Epithelial cell of prostate (primary cell): Measurements from ENCODE around the gene JAGN1.
"Not testable (repeated sequence)": the region's sequence is repeated elsewhere in the genome, so short reads cannot be mapped to it uniquely, and the experiment has no call there.

Experiments
- DNase-seq: peaks from one replicate; pipeline ENCODE4 v3.0.0-alpha.2; 2011; ENCODE audit warnings: low read depth, low spot score
- H3K27ac ChIP-seq: fragments of 450-650 bp; 2 replicates; pipeline ENCODE4 v1.5.1; 2017; ENCODE audit warnings: mild to moderate bottlenecking

JAGN1 gene

DNA sequence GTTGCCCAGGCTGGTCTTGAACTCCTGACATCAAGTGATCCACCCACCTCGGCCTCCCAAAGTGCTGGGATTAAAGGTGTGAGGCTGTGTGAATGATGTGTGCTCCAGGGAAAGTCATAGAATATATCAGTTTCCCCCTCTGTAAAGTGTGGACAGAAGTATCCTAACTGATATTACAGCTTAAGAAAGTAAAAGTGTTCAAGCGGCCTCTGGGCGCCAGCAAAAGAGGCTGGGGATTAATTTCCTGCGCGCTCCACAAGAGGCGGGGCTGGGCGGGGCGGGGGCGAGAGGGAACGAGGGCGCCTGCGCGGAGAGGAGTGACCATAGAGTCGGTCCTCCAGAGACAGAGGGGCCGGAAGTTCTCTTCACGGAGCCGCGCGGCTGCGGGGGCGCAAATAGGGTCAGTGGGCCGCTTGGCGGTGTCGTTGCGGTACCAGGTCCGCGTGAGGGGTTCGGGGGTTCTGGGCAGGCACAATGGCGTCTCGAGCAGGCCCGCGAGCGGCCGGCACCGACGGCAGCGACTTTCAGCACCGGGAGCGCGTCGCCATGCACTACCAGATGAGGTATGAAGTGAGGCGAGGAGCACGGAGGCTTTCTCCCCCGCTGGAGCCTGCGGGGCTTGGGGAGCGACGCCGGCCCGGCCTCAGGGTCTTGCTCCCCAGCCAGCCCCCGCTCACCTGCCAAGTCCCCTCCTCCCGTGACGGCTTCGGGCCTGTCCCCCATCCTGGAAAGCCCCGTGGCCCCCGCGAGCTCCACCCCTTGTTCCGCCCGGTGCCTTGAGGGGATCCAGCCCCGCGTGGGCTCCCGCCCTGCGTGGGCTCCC lies at the start of gene JAGN1:
JAGN1 (plus strand) TSS at position 362 of the 823 bp plus-strand sequence; CDS start at position 475, 113 bp downstream.
- DNase-seq: peak; percentile 41
- H3K27ac ChIP-seq: peak within 1 kb of the TSS; percentile 70

DNA sequence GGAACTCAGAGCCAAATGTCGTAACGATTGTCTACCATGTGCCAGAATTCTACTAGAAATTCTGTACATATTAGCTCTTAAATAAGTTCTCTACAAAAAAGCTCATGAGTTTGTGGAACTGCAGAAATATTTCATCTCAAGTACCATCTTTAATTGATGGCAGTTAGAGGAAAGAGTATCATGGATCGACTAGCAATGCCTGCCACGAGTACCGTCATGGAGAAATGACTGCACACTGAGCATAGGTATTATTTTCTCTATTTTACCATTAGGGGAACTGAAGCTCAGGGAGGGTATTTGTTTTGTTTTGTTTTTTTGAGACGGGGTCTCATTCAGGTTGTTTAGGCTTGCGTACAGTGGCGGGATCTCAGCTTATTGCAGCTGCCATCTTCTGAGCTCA lies 49.4 kb upstream of the JAGN1 start:
- H3K27ac ChIP-seq: no peak overlapping the region
- DNase-seq: no peak

DNA sequence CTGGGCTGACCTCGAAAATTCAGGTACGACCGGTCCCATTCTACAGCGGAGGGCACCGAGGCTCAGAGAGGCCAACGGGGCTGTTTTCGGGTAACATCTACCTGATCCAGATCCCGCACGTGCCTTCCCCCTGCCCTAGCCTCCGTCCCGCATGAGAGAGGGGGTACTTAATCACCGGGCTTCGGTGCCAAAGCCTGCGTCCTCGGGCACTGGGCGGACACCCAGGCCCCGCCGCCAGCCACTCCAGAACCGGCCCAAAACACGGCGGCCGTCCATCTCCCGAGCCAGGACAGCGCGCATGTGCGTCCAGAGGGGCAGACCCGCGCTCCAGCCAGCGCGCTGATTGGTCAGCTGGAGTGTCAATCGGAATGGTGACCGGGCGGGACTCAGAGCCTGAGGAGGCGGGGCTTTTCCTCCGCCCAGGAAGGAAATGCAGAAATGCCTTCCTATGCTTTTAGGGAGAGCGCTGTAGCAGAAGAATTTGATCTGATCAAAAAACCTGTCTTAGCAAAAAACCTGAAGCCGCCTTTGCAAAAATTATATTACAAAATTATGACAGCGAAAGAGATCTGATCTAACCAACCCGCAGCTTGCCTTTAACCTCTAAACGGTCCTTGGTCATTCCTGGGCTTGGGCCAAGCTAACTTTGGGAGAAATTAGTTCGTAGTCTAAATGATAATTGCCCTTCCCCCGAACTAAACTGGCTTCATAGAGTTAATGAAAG lies 46.5 kb upstream of the JAGN1 start, which contains the start of gene RPUSD3:
RPUSD3 (minus strand) TSS at position 294 of the 724 bp plus-strand sequence; CDS start at position 276, 18 bp downstream.
- DNase-seq: peak; percentile 68
- peak within 1 kb of the TSS; percentile 69 for H3K27ac ChIP-seq

DNA sequence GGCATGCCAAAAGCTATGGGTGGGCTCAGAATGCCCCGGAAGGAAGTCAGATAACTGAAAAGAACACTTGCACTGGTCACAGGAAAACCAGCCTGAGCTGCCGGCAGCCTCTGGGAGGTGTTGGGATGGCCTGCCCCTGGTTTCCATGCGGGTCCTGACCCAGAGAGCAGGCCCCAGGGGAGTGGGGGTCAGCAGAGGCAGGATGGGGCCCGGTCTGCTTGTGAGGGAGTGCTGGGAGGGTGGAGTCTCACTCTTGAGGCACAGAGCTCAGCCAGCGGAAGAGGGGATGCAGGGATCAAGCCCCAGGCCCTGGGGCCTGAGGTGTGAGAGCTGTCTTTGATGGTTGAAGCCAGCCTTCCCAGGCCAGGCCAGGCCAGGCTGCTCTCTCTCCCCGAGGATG lies 44.2 kb upstream of the JAGN1 start:
- no peak overlapping the region for H3K27ac ChIP-seq

DNA sequence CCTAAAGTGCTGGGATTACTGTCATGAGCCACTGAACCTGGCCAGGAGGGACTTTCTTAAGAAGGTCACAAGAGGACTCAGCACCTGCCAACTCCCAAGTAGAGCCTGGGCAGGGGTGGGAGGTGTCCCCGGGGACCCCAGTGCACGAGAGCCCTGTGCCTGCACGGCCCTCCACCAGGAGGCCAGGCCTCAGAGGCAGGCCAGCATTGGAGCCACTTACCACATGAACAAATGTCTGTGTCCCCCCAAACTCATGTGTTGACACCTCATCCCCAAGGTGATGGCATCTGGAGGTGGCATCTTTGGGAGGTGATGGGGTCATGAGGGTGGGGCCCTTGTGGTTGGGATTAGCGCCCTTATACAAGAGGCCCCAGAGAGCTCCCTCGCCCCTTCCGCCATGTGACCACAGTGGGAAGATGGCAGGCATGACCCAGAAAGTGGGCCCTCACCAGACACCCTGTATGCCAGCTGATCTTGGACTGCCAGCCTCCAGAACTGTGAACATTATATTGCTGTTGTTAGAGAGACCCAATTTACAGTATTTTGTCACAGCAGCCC lies 43.4 kb upstream of the JAGN1 start:
- H3K27ac ChIP-seq: no peak overlapping the region
- no peak for DNase-seq

More for the DNA sequence above, 44.2 kb upstream of the JAGN1 start:
- DNase-seq: no peak

DNA sequence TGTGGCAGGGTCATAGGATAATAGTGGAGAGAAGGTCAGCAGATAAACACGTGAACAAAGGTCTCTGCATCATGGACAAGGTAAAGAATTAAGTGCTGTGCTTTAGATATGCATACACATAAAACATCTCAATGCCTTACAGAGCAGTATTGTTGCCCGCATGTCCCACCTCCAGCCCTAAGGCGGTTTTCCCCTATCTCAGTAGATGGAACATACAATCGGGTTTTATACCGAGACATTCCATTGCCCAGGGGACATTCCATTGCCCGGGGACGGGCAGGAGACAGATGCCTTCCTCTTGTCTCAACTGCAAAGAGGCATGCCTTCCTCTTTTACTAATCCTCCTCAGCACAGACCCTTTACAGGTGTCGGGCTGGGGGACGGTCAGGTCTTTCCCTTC lies 42.5 kb upstream of the JAGN1 start:
- not testable (repeated sequence) for H3K27ac ChIP-seq, DNase-seq

DNA sequence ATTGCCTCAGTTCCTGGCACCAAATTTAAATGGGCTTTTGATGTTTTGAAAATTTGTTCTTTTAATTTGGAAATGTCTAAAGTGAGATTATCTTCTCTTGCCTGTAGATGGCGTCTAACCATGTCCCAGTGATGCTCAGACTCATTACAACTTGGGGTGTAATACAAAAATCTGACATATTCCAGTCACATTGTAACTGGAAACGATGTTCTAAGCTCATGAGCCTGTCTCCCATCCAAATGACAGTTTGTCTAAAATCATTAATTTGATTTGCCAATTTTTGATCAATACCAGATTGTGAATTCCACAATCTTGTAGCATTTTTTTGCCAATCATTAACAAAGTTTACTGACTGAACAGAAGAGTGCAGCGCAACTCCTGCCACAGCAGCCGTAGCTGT lies 41.5 kb upstream of the JAGN1 start:
- not testable (repeated sequence) for DNase-seq, H3K27ac ChIP-seq

DNA sequence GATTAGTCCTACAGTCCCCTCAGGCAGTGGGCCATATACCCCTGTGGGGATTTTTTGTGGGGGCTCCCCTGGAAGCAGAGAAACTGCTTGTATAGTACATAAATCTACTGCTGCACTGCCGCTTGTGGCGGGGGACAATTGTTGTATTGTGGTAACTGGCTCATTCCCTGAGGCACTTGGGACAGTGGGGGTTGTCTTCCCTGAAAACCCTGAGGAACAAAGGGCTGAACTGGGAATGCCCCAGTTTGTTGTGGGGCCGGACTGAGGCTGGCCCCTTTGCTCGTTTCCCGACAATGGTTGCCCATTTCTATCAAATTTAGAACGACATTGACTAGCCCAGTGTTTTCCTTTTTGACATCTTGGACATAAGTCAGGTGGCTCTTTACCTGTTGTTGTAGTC lies 39.0 kb upstream of the JAGN1 start:
- not testable (repeated sequence) for H3K27ac ChIP-seq, DNase-seq

DNA sequence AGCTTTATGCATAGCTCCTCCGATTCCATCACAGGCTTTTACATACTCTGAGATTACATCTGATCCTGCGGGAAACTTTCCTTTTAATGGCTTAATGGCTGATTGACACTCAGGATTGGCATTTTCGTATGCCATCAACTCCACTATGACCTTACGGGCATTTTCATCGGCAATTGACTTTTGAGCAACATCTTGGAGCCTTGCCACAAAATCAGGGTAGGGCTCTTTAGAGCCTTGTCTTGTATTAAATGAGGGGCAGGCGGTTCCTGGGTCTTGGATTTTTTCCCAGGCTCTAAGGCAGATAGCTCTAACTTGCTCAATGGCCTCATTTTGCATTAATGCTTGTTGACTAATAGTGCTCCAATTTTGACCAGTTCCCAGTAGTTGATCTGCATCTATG lies 38.5 kb upstream of the JAGN1 start:
- not testable (repeated sequence) for DNase-seq, H3K27ac ChIP-seq

DNA sequence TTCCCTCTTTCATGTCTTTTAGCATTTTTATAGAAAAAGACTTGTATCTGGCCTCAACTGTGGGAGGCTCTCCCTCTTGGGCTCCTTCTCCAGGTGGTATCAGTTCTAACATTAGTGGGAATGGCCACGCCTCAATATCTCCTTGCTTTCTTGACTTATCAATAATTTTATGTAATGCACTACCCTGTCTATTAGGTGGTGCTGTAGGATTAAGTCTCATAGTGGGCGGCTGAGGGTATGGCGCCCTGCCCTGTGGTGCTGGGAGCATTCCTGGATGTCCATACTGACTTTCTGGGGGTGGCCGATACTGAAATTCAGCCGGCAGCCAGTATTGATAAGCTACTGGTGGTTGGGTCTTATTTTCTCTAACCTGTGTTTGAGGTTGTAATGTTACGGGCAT lies 37.9 kb upstream of the JAGN1 start:
- DNase-seq: no peak
- H3K27ac ChIP-seq: no peak overlapping the region

DNA sequence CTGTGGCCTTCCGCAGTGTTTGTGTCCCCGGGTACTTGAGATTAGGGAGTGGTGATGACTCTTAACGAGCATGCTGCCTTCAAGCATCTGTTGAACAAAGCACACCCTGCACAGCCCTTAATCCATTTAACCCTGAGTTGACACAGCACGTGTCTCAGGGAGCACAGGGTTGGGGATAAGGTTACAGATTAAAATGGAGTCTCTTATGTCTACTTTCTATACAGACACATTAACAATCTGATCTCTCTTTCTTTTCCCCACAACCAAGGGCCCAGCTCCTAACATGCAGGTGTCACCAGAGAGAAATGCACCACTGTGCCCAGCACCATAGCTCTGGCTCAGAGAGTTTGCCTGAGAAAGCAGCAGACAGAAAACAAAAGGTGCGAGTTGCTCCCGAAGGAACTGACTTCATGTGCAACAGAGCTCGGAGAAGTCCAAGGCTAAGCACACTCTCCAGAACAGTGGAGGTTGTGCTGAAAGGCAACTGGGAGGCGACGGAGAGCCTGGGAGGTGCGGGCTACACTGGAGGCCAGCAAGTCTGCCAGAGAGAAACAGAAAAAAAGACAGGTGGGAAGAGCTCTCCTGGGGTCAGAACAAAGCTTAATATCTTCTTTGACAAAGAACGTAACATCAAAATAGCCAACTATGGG lies 36.0 kb upstream of the JAGN1 start:
- not testable (repeated sequence) for DNase-seq, H3K27ac ChIP-seq

DNA sequence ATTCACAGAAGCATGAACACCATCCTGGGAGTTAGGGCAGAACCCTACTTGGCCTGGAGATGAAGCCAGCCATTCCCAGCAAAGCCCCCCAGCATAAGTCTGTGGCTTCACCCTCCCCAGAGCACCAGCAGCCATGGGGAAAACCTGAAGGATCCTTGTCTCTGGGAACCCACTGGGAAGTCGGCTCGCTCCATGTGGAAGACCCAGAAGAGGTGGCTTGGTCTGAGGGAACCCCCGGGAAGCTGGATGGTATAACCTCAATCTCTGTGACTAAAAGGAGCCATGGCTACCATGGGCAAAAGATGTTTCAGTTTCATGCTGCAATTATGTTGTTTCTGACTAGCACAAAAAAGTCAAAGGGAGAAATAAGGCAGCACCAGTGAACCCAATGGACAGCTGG lies 34.8 kb upstream of the JAGN1 start:
- no peak overlapping the region for H3K27ac ChIP-seq
- DNase-seq: no peak

DNA sequence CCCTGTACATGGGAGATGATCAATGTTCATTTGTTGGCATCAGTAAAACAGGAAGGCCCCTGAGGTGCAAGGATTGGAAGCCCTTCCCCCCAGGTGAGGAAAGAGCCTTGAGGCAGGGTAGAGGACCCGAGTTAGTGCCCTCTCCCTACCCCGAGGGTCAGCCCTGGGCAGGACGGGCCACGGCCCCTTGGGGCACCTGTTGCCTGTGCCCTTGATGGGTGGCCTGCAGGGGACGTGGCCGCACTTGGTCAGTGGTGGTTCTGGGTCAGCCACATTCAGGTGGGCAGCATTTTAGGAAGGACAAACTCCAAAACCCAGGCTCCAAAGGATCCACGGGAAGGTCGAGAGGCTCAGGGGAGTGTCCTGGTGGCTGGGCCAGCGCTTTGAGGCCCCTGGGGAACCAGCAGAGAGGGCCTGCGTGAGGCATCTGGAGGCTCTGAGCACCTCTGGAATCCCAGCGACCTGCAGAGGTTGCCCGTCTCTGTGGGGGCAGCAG lies 30.8 kb upstream of the JAGN1 start:
- no peak for DNase-seq
- H3K27ac ChIP-seq: no peak overlapping the region

DNA sequence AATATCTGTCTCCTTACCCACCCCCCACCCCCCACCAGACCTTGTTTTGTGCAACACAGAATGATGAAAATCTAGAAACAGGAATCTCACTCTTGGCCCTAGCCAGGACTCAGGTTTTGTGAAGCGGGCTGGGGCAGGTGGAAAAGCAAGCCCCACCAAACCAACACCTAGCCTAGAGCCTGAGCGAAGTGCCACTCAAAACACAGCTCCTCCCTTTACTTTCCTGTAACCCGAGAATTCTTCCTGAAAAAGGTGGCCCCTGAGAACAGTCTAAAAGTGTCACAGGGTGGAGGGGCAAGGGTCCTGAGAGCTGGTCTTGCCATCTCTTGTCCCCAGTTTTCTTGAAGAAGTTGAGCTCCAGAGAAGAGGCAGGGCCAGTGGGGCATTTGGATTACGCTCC lies 29.2 kb upstream of the JAGN1 start:
- DNase-seq: no peak
- no peak overlapping the region for H3K27ac ChIP-seq

DNA sequence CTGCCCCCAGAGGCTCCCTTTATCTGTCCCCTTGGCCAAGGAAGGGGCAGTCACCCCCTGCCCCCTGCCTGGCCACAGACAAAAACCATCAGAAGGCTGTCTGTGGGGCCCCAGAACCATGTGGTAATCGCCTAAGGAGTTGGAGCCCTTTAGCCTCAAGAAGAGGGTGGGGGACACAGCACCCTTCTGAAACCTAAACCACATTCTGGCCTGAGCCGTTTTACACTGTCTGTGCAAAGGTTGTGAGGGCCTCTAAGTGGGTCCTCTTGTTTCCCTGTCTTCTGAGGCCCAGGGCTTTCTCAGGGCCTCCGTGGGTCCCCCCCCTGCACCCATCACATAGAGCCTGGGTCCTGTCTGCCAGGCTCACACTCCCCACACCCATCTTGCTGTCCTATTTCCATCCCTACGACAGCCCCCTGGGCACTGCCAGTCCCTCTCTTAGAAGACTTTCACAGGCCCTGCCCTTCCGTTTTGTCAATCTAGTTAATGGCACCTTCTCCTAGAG lies 28.7 kb upstream of the JAGN1 start:
- DNase-seq: no peak
- H3K27ac ChIP-seq: no peak overlapping the region

DNA sequence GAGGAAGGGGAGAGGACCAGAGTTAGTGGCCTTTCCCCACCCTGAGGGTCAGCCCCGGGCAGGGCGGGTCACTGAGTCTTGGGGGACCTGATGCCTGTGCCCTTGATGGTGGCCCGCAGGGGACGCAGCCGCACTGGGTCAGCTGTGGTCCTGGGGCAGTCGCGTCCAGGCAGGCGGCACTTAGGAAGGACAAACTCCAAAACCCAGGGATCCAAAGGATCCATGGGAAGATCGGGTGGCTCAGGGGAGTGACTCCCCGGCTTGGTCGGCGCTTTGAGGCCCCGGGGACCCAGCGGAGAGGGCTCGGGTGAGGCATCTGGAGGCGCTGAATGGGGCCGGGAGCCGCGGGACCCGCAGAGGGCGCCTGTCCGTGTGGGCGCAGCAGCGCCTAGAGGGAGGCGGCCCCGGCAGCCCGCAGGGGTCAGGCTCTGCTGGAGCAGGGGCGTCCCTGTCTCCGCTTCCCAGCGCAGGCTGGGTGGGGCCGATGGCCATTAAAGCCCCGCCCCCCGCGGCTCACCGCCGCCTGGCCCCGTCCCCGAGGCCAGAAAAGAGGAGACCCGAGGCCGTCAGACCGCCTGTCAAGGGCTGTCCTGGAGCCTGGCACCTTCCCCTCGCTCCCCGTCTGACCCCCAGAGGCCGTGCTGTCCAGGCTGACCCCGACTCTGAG lies 27.9 kb upstream of the JAGN1 start:
- no peak overlapping the region for H3K27ac ChIP-seq
- no peak for DNase-seq

DNA sequence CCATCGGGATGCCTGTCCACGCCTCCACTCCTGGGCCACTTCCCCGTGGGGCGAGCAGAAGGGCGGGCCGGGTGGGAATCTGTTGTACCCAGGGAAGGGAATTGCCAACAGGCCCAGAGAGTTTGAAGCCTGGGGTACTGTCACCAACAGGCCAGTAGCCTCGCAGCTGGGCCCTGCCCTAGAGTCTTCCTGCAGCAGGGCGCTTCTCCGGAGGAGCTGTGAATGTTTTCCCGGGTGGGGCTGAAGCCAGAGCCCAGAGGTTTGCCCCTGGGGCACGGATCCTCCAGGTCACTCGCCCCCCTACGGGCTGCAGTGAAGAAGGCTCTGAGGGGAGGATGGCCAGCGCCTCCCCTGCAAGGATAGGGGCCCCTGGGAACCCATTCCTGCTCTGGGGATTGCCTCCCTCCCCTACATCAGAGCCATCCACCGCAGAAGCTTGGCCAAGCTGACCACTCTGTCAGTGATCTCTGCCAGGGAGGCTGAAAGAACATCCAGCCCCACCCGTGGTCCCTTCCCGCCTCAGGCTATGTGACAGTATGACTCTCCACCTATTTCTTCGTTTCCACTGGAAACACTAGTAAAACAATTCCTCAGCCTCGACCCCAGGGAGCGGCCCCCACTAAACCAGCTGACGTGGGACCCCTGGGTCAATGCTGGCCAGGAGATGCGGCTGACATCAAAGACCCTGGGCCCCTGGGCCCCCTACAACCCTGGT lies 27.2 kb upstream of the JAGN1 start:
- no peak overlapping the region for H3K27ac ChIP-seq
- no peak for DNase-seq

DNA sequence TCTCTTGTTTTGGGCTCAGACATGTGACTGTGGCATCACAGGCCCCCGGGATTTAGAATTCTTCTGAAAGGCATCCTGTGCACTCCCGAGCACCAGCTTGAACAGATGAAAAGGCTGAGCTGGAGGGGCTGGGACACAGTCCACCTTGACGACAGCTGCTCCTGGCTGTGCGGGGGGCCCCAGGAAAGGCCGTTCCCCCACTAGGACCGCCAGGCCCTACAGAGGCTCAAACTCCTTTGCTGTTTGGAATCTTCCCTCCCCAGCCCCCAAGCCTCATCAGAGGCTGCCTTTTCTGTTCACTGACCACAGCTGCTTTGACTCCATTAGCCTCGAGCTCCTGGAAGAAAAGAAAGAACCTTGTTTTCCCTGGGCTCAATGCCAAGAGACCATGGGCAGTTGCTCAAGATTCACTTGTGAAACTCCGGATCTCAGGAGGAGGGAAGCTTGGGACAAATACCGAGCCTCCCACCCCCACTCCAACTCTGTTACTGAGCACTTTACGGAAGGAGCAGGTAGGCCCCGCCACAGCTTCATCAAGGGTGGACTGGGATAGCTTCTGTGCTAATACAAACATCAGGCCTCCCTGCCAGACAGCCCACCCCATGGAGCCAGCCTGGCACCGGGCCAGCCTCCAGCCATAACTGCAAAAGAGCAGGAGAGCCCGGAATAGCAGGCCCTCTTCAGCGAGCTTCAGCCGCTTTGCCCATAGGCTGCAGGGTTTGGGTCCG lies 26.0 kb upstream of the JAGN1 start:
- DNase-seq: no peak
- no peak overlapping the region for H3K27ac ChIP-seq
